HepG2 (cell line): ENCODE measurements around the gene SEC61A2. TPM values are rescaled to one million over a fixed set of nuclear protein-coding genes. Genes with fewer than 3 reads are reported as not detected.
A peak's percentile ranks its signal among the peaks of the same experiment; 100 is the strongest.

Experiments
- ATAC-seq: fragments of 200-7000 bp; cut with Tn5 transposase; 3 replicates; pipeline ENCODE4 v1.9.1; 2020; ENCODE audit warnings: mild to moderate bottlenecking, moderate library complexity
- BruUV-seq: library from RNA; stranded (reverse); fragments of 400-500 nt; replicated peaks from 2 replicates; lab custom pipeline; 2021; lab: Mats Ljungman, UMichigan
- CTCF ChIA-PET: fragments of 300-600 bp; formaldehyde crosslinking; extraction: SDS; loops from one replicate; lab custom pipeline; 2021; ENCODE audit warnings: low total read pairs, inconsistent platforms, low intra/inter-chr PET ratio; lab: Yijun Ruan, JAX
- POLR2A ChIA-PET: fragments of 350-600 bp; sonication (Branson Sonifier 250); formaldehyde crosslinking; loops from one replicate; lab custom pipeline; 2020; ENCODE audit warnings: antibody characterized with exemption, inconsistent platforms; lab: Yijun Ruan, JAX
- DNase-seq: peaks from one replicate; pipeline ENCODE4 v3.0.0-alpha.2; 2015; ENCODE audit warnings: low spot score
- FAIRE-seq: peaks from 3 replicates; lab custom pipeline; 2011; peaks lifted over from hg19 to GRCh38; lab: Jason Lieb, UNC
- H2AFZ ChIP-seq: one replicate; pipeline ENCODE4 v1.6.1; 2011; ENCODE audit warnings: low read length, inconsistent platforms
- H3K27ac ChIP-seq: fragments of 300-600 bp; 3 replicates; pipeline ENCODE4 v1.8.0; 2011; ENCODE audit warnings: mixed run types, mild to moderate bottlenecking, mixed read lengths, low read length, inconsistent platforms; ENCODE audit not compliant: insufficient read depth; ENCODE audit errors: extremely low read length
- H3K27me3 ChIP-seq, 2 experiments: fragments of 200-600 bp in 1 of 2; 2 replicates in 1 of 2; 3 replicates in 1 of 2; pipeline versions ENCODE4 v1.6.0 to v1.8.0; 2011; ENCODE audit warnings: low read length in 2 of 2, mild to moderate bottlenecking in 2 of 2, moderate library complexity in 2 of 2, inconsistent platforms in 1 of 2; ENCODE audit not compliant: insufficient read depth in 2 of 2, control insufficient read depth in 1 of 2
- H3K36me3 ChIP-seq, 2 experiments: fragments of 200-600 bp in 1 of 2; replicated peaks in 1 of 2; 2 replicates in 1 of 2; 3 replicates in 1 of 2; pipeline versions ENCODE4 v1.5.1 to v1.8.0; 2011; ENCODE audit warnings: low read length in 2 of 2, inconsistent platforms in 1 of 2; ENCODE audit not compliant: insufficient read depth in 2 of 2, control insufficient read depth in 1 of 2
- H3K4me1 ChIP-seq: 2 replicates; pipeline ENCODE4 v1.5.1; 2012; ENCODE audit warnings: low read length, inconsistent platforms; ENCODE audit not compliant: insufficient read depth
- H3K4me2 ChIP-seq: 2 replicates; pipeline ENCODE4 v1.6.0; 2011; ENCODE audit warnings: low read depth, low read length, inconsistent platforms
- H3K4me3 ChIP-seq, 3 experiments: fragments of 200-600 bp in 1 of 3; sonication (generic), shearing (Covaris generic) in 1 of 3; replicated peaks in 1 of 3; 2 replicates each; pipeline ENCODE4 v1.5.1; 2011 to 2016; ENCODE audit warnings: low read length in 3 of 3, inconsistent platforms in 2 of 3, low read depth in 2 of 3, mild to moderate bottlenecking in 2 of 3, control low read depth in 1 of 3, mixed read lengths in 1 of 3; ENCODE audit not compliant: insufficient read depth in 1 of 3
- H3K79me2 ChIP-seq: one replicate; pipeline ENCODE4 v1.6.1; 2011; ENCODE audit warnings: low read length, inconsistent platforms; ENCODE audit not compliant: insufficient read depth
- H3K9ac ChIP-seq: 2 replicates; pipeline ENCODE4 v1.6.0; 2011; ENCODE audit warnings: mild to moderate bottlenecking, low read depth, low read length, inconsistent platforms; ENCODE audit not compliant: insufficient read depth
- H3K9me3 ChIP-seq: 2 replicates; pipeline ENCODE4 v1.5.1; 2012; ENCODE audit warnings: mild to moderate bottlenecking, low read length
- H4K20me1 ChIP-seq: 2 replicates; pipeline ENCODE4 v1.6.0; 2011; ENCODE audit warnings: inconsistent platforms, mild to moderate bottlenecking, low read length, moderate library complexity; ENCODE audit not compliant: insufficient read depth
- CHD4 ChIP-seq: fragments of 200-600 bp; sonication (generic); IDR thresholded peaks from 2 replicates; pipeline ENCODE4 v1.7.0; 2017; ENCODE audit warnings: mild to moderate bottlenecking, low read length, borderline replicate concordance
- ZNF121 ChIP-seq: sonication (generic); formaldehyde crosslinking; IDR thresholded peaks from 2 replicates; pipeline ENCODE4 v1.5.0; 2020; ENCODE audit warnings: mild to moderate bottlenecking, missing genetic modification reagents
- ZNF30 ChIP-seq: sonication (generic); formaldehyde crosslinking; IDR thresholded peaks from 2 replicates; pipeline ENCODE4 v1.5.0; 2020; ENCODE audit warnings: mild to moderate bottlenecking, missing genetic modification reagents
- ZNF75D ChIP-seq: sonication (generic); formaldehyde crosslinking; IDR thresholded peaks from 2 replicates; pipeline ENCODE4 v1.8.1; 2023; ENCODE audit warnings: missing genetic modification reagents, mild to moderate bottlenecking, borderline replicate concordance
- WGBS: methylation state at CpG from one replicate; pipeline ENCODE4 v1.1.6; 2017; ENCODE audit warnings: low lambda C conversion rate; 5-methylcytosine and 5-hydroxymethylcytosine counted together
- in situ Hi-C: cut with HindIII; loops from 2 replicates; pipeline ENCODE4 v1.10.0; 2017; ENCODE audit warnings: low pct_unique_long_range_greater_than_20kb; ENCODE audit not compliant: extremely low pct_ligation_motif_present
- intact Hi-C: fragments of 100-400 bp; cut with micrococcal nuclease; formaldehyde crosslinking; loops from one replicate; pipeline ENCODE4 v1.10.0; 2022; ENCODE audit not compliant: unreplicated experiment
- polyA plus RNA-seq, 8 experiments: library from polyadenylated mRNA; depleted of rRNA in 3 of 8; stranded (reverse) in 7 of 8; unstranded in 1 of 8; fragments of >200 nt; fragmentation: Illumina TruSeq in 4 of 8; extraction: Trizol in 4 of 8; gene quantifications; 2 replicates each; pipeline versions ENCODE4 v1.2.1 to v1.2.3, GENCODE V29; 2011 to 2016; ENCODE audit warnings: low read depth in 4 of 8, missing spikeins in 1 of 8, mixed read lengths in 1 of 8; ENCODE audit not compliant: insufficient read depth in 1 of 8
- total RNA-seq, 5 experiments: library from RNA; depleted of rRNA; stranded (reverse); fragments of >200 nt; fragmentation: Illumina TruSeq; extraction: Trizol; gene quantifications; 2 replicates each; pipeline ENCODE4 v1.2.3, GENCODE V29; 2016; ENCODE audit warnings: low read depth in 1 of 5
- TF ChIP-seq, protein P1 (sequence below): sonication (generic); formaldehyde crosslinking; IDR thresholded peaks from 2 replicates; pipeline ENCODE4 v1.4.0; 2020; ENCODE audit warnings: missing genetic modification reagents, mild to moderate bottlenecking, borderline replicate concordance

SEC61A2 gene
- total and polyA plus RNA-seq, 2 of the 13 experiments (the other 11 are each of a cell fraction or from before 2014, with no cell fraction given) = 5.5 to 7.4 TPM

DNA sequence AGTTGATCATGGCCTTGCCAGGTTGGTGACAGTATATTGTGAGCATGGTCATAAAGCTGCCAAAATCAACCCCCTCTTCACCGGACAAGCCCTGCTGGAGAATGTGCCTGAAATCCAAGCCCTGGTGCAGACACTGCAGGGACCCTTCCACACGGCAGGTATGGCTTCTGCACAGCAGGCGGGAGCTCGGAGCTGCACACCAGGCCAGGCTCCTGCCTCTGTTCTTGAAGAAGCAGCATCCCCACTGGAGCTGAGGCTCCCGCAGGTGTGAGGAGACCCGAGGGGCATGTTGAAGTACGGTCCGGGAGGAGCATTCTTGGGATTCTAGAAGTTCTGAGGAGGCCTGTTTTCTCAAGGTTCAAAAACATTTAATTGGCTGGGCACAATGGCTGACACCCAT lies 48.0 kb upstream of the SEC61A2 start:
- FAIRE-seq = no peak
- 96% methylated on average over 7 of the region's 8 CpGs for WGBS
- H3K36me3 ChIP-seq = peaks cover 0 to 4% of the 10 kb centered on the region in 2 experiments; a peak in 1 of 5 replicates
- H3K4me3 ChIP-seq = no peak overlapping the region
- no peaks in the 10 kb centered on the region for H3K79me2 ChIP-seq
- in situ Hi-C loops = no loop called here
- H3K9ac ChIP-seq = no peak overlapping the region
- H3K9me3 ChIP-seq = no peaks in the 10 kb centered on the region
- H3K4me1 ChIP-seq = no peaks in the 10 kb centered on the region
- POLR2A ChIA-PET = interaction anchor here (0.8 kb wide), 1 partner anchor 29 kb away, joined by 3 read pairs; no protein-coding TSS in a partner anchor
- intact Hi-C loops = no loop called here
- no peak overlapping the region for H3K4me2 ChIP-seq
- no peak for DNase-seq
- H2AFZ ChIP-seq = no peak overlapping the region
- TF ChIP-seq ZNF75D (no peak), CHD4 (no peak), ZNF30 (no peak)
- ATAC-seq = no peak
- no peaks in the 10 kb centered on the region for H4K20me1 ChIP-seq
- H3K27me3 ChIP-seq = no peaks in the 10 kb centered on the region
- no TSS peak for BruUV-seq
- CTCF ChIA-PET = no interaction called here
- H3K27ac ChIP-seq = no peak overlapping the region

DNA sequence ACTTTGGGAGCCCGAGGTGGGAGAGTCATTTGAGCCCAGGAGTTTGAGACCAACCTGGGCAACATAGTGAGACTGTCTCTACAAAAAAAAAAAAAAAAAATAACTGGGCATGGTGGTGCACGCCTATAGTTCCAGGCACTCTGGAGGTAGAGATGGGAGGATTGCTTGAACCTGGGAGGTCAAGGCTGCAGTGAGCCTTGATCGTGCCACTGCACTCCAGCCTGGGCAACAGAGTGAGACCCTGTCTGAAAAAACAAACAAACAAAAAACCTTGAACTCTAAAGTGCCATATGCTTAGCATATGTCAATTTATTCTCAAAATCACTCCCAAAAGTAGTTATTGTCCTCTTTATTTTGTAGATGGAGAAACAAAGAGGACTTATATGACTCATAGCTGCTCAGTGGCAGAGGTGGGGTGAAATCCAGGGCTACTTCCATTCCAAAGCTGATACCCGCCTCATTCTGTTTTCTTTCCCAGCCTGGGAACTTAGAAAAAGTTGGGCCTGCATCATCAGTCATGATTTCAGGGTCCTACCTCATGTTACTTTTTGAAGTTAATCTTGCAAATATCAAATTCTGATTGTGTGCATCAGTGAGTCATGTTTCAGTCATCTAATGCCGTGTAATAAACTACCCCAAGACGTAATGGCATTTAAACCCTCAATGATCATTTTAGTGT lies 47.5 kb upstream of the SEC61A2 start:
- H3K4me3 ChIP-seq = no peak overlapping the region
- no peaks in the 10 kb centered on the region for H3K9me3 ChIP-seq
- no peaks in the 10 kb centered on the region for H3K27me3 ChIP-seq
- no peak overlapping the region for H3K27ac ChIP-seq
- no TSS peak for BruUV-seq
- FAIRE-seq = no peak
- POLR2A ChIA-PET = interaction anchor here (0.8 kb wide), 1 partner anchor 29 kb away, joined by 3 read pairs; no protein-coding TSS in a partner anchor
- H2AFZ ChIP-seq = no peak overlapping the region
- H3K36me3 ChIP-seq = peaks cover 0 to 8% of the 10 kb centered on the region in 2 experiments; a peak in 2 of 5 replicates
- no peak for ATAC-seq
- in situ Hi-C loops (no loop called here), intact Hi-C loops (no loop called here)
- no peaks in the 10 kb centered on the region for H3K79me2 ChIP-seq
- H3K4me2 ChIP-seq = no peak overlapping the region
- 87% methylated on average over 6 of the region's 6 CpGs for WGBS
- no peak for DNase-seq
- CTCF ChIA-PET = no interaction called here
- no peaks in the 10 kb centered on the region for H4K20me1 ChIP-seq
- no peaks in the 10 kb centered on the region for H3K4me1 ChIP-seq
- H3K9ac ChIP-seq = no peak overlapping the region
- TF ChIP-seq, protein P1, sequence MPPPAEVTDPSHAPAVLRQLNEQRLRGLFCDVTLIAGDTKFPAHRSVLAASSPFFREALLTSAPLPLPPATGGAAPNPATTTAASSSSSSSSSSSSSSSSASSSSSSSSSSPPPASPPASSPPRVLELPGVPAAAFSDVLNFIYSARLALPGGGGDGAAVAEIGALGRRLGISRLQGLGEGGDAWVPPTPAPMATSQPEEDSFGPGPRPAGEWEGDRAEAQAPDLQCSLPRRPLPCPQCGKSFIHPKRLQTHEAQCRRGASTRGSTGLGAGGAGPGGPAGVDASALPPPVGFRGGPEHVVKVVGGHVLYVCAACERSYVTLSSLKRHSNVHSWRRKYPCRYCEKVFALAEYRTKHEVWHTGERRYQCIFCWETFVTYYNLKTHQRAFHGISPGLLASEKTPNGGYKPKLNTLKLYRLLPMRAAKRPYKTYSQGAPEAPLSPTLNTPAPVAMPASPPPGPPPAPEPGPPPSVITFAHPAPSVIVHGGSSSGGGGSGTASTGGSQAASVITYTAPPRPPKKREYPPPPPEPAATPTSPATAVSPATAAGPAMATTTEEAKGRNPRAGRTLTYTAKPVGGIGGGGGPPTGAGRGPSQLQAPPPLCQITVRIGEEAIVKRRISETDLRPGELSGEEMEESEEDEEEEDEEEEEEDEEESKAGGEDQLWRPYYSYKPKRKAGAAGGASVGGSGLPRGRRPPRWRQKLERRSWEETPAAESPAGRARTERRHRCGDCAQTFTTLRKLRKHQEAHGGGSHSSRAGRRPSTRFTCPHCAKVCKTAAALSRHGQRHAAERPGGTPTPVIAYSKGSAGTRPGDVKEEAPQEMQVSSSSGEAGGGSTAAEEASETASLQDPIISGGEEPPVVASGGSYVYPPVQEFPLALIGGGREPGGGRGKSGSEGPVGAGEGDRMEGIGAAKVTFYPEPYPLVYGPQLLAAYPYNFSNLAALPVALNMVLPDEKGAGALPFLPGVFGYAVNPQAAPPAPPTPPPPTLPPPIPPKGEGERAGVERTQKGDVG (CRISPR knock-in tag) = no peak
- TF ChIP-seq ZNF121 (CRISPR knock-in tag) = peak; percentile 54; the same call in 1 of the 2 replicates
